CD4-positive, alpha-beta T cell treated with Interleukin-1 beta for 1 hour (primary cell): ENCODE results near the gene PINK1.
A peak's percentile ranks its signal among the peaks of the same experiment; 100 is the strongest.

Experiments used
- DNase-seq, 2 donors: peaks; one replicate each; pipeline ENCODE4 v3.0.0-alpha.2; 2020 to 2022

Gene PINK1

DNA sequence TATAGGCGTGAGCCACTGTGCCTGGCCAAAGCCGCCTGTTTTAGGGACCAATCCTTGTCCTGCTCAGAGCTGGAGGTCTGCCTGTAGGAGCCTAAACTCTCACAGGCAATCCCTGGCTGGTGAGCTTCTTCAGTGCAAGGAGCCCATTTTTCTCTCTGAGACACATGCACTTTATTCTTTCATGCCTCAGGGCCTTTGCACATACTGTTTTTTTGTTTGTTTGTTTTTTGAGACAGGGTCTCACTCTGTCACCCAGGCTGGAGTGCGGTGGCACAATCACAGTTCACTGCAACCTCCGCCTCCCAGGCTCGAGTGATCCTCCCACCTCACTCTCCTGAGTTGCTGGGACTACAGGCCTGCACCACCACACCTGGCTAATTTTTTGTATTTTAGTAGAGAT is 21.6 kb upstream of the PINK1 start:
- no peak for DNase-seq

DNA sequence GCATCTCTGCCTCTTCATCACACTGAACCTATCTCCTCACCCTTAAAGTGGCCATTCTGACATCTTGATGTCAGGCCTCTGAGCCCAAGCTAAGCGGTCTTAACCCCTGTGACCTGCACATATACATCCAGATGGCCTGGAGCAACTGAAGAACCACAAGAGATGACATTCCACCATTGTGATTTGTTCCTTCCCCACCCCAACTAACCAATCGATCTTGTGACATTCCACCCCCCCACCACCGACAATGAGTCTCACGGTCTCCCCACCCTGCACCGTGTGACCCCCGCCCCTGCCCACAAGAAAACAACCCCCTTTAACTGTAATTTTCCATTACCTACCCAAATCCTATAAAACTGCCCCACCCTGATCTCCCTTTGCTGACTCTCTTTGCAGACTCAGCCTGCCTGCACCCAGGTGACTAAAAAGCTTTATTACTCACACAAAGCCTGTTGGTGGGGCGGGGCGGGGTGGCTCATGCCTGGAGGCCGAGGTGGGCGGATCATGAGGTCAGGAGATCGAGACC is 21.0 kb upstream of the PINK1 start:
- DNase-seq = no peak

DNA sequence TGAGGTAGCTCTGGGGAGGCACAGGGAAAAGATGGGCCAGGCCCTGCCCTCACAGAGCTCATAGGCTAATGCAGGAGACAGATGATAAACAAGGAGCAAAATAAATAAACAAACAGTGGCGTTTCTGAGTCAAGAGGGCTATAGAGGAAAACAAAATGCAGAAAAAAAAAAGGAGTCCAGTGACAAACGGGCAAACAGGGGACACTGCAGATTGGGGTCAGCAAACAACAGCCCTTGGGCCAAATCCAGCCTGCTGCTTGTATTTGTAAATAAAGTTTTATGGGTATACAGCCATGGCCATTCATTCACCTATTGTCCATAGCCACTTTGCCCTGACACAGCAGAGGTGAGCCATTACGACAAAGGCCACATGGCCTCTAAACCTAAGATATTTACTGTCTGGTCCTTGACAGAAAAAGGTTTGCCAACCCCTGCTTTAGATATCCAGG is 19.1 kb upstream of the PINK1 start:
- no peak for DNase-seq

DNA sequence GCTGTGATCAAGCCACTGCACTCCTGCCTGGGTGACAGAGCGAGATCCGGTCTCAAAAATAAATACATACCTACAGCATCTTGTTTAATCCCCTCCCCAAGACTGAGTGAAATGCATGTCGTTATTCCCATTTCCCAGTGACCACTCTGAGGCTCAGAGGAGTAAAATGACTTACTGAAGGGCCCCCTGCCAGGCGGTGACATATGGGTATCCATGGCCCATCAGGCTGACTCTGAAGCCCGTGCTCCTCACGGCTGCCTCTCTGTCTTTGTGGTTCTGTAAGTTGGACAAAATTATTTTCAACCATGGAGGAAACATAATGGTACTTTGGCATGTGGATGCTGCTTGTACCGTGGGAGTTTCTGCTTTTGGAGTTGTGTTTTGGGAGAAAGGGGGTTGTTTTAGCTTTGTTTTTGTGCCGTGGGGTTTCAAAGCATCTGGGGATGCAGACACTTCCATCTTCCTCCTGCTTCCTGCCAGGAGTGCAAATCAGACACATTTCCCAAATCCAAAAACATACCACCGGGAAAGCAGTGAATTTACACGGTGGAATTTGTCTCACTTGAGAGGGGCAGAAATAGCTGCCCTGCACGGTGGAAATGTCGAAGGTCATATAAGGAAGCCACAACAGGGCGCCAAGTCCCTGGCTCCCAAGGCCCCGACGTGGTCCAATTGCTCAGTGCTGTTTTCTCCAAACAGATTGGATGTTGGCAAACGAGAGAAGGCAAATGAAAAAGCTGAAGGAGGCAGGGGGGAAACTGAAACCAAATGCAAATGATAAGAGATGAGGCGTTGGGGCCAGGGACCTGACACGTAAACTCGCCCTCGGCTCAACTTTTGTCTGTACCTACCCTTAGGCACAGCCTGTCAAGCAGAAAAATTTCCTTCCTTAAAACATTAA is 17.1 kb upstream of the PINK1 start:
- no peak for DNase-seq

- no peak for DNase-seq
Measured at GRCh38 chr1:20616847-20617487, 16.3 kb upstream of the PINK1 start.

GRCh38 chr1:20618550-20618949 is 14.7 kb upstream of the PINK1 start:
- no peak for DNase-seq

- no peak for DNase-seq
Measured at GRCh38 chr1:20619999-20620398, 13.3 kb upstream of the PINK1 start.

DNA sequence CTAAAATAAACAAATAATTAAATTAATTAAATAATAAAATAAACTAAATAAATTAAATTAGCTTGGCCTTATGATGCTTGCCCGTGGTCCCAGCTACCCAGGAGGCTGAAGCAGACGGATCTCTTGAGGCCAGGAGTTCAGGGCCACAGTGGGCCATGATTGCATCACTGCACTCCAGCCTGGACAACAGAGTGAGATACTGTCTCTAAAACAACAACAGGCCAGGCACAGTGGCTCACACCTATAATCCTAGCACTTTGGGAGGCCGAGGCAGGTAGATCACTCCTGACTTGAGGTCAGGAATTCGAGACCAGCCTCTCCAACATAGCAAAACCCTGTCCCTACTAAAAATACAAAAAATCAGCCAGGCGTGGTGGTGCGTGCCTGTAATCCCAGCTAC is 12.2 kb upstream of the PINK1 start:
- no peak for DNase-seq

GRCh38 chr1:20624709-20625108 is 8.5 kb upstream of the PINK1 start:
- no peak for DNase-seq

DNA sequence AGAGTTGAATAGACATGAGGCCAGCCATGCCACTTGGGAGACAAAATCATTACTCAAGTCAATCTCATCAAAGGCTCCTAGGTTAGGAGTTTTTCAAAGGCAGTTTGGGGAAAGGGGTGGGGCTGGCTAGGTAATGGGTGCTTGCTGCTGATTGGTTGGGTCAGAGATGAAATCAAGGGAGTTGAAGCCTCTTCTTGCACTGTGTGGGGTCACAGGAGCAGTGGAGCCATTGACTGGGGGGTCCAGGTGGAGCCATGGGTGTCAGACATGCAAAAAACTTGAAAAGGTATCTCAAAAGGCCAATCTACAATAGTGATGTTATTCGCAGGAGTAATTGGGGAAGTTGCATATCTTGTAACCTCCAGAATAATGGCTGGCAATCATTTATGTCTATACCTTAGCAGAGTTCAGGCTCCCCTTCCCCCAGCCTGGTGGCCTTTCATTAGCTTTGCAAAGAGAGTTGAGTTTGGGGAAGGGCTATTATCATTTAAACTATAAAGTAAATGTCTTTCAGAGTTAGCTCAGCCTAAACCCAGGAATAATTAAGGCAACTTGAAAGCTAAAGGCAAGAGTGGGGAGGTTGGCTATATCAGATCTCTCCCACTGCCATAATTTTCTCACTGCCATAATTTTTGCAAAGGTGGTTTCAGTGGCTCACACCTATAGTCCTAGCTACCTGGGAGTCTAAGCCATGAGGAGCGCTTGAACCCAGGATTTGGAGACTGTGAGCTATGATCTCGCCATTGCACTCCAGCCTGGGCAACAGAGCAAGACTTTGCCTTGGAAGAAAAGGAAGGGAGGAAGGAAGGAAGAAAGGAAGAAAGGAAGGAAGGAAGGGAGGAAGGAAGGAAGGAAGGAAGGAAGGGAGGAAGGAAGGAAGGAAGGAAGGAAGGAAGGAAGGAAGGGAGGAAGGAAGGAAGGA is 7.8 kb upstream of the PINK1 start:
- no peak for DNase-seq

GRCh38 chr1:20626098-20626427 is 7.2 kb upstream of the PINK1 start:
- no peak for DNase-seq

DNA sequence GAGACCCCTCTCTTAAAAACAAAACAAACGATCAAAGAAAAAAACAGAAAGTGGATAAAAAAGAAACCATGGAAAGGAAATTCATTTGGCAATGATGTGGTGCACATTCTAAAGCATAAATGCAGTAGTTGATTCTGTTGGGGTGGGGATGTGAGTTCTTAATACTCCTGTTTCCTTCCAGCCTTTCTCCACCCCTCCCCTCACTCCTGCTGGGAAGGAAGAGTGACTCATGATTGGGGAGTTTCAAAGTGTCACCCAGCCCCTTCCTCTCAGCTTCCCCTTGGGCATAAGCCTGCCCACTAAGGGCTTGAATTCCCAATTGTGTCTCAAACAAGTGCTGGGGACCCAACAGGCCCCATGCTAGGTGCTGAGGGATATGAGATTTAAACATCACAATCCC is 6.7 kb upstream of the PINK1 start:
- DNase-seq = no peak

- no peak for DNase-seq
Measured at GRCh38 chr1:20630729-20631128, 2.5 kb upstream of the PINK1 start.

- DNase-seq = no peak
Measured at GRCh38 chr1:20632386-20632785, 872 bp upstream of the PINK1 start.

DNA sequence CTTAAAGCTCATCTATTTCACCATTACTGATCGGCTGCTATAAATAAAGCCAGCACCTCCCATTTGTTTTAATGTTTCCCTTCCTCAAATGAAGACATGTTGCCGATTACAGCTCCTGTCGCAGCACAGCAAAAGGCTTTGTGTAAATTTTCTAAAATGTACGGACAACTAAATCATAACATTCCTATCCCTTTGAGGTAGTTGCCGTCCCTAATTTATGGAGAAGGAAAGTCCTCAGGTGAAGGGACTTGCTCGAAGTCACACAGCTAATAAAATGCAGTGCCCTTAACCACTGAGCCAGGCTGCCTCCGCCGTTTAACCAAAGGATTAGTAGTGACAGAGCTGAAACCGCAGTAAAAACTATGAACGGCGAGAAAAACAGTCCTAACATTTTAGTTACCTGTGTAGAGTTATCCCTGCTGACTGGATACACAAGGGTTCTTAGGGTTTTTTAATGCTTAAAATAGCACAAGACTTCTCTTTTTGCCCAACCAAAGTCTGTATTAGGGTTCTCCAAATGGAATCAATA is 871 bp downstream of the PINK1 start:
- peak in 1 of 2 donors; percentile 26 for DNase-seq

DNA sequence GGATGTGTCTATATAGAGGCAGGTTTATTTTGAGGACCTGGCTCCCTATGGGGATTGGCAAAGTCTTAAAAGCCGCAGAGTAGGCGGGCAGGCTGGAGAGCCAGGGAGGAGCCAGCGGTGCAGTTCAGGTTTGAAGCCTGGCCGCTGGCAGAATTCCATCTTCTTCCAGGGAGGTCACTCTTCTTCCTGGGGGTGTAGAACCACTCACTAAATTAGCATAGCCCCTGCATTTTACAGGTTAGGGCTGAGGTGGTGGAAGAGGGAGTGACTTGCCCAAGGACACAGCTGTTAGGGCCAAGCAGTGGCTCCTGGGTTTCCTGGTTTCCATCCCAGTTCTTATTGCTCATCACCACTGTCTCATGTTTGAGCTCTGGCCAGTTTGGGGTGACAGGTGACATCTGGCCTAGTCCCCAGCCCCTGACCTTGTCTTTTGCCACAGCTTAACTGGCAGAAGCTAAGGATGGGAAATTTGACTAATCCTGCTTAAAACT is 1.4 kb downstream of the PINK1 start:
- peak in 1 of 2 donors; percentile 34 for DNase-seq

DNA sequence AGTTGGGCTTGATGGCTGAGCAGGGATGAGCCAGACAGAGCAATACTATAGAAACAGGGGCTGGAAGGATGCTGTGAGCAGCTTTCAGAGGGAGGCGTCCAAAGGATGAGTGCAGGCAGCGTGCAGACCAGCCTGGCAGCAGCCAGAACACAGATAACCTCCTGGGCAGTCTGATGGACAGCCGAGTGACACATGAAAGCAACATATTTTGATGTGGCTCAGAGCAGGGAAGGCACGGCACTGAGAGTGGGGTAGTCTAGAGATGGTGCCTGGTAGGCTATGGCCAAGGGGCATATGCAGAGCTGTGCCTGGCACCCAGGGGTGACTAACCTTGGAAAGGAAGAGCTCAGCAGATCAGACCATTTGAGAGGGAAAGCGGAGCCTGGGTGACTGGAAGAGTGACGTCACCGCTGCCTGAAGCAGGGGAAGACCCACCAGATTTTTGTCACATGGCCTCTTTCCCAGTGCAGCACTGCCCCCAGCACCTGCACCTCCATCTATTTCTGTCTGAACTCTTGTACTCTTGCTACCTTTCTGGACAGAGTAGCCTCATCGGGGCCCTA is 3.6 kb downstream of the PINK1 start:
- DNase-seq = no peak

- DNase-seq = peak; percentile 47 to 67
Measured at GRCh38 chr1:20640183-20640597, 6.9 kb downstream of the PINK1 start.

GRCh38 chr1:20641975-20642374 is 8.7 kb downstream of the PINK1 start:
- no peak for DNase-seq

DNA sequence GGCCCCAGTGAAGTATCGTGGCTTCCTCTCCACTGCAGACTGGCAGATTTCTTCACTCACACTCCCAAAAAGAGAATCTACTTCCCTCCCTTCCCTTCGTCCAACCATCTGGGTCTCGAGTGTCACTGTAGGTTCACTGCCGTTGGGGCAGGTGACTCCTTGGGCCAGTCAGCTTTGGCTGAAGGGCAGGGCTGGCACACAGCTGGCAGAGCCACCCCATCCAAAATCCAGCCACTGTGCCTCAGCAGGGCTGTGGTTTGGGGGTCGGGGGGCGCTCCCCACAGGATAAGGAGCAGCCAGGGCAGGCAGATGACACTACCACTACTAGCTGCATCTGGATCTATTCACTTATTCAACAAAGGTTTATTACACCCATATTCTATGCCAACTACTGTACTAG is 9.8 kb downstream of the PINK1 start:
- no peak for DNase-seq

DNA sequence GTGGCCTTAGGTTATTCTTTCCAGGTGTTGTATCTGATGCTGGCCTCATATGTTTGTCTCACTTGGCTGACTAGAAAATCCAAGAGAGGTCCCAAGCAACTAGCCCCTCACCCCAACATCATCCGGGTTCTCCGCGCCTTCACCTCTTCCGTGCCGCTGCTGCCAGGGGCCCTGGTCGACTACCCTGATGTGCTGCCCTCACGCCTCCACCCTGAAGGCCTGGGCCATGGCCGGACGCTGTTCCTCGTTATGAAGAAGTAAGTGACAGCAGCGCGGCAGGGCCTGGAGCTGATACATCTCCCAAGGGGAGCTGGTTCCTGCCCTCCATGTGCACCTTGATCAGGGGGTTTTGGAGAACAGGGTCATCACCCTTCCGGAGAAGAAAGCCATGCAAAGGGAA is 11.2 kb downstream of the PINK1 start:
- DNase-seq = no peak

- DNase-seq = no peak
Measured at GRCh38 chr1:20645414-20645813, 12.2 kb downstream of the PINK1 start.
